Endodermal cell (in vitro differentiated cells): ENCODE measurements around the gene EFHD1. TPM values are rescaled to one million over a fixed set of nuclear protein-coding genes. Genes with fewer than 3 reads are reported as not detected.
A peak's percentile ranks its signal among the peaks of the same experiment; 100 is the strongest.

Experiments used
- DNase-seq: peaks from one replicate; pipeline ENCODE4 v3.0.0-alpha.2; 2017
- H3K27ac ChIP-seq: 2 replicates; pipeline ENCODE4 v1.5.1; 2013; ENCODE audit warnings: mild to moderate bottlenecking, low read depth, low read length, moderate library complexity
- H3K27me3 ChIP-seq: 2 replicates; pipeline ENCODE4 v1.6.1; 2013; ENCODE audit warnings: mild to moderate bottlenecking, low read length, moderate library complexity; ENCODE audit not compliant: insufficient read depth, control insufficient read depth, poor library complexity, severe bottlenecking
- H3K36me3 ChIP-seq: 2 replicates; pipeline ENCODE4 v1.7.0; 2013; ENCODE audit warnings: mild to moderate bottlenecking, low read length, moderate library complexity; ENCODE audit not compliant: control insufficient read depth, insufficient read depth
- H3K4me1 ChIP-seq: one replicate; pipeline ENCODE4 v1.7.0; 2013; ENCODE audit warnings: low read length; ENCODE audit not compliant: control insufficient read depth, insufficient read depth
- H3K4me3 ChIP-seq: 2 replicates; pipeline ENCODE4 v1.5.1; 2013; ENCODE audit warnings: mild to moderate bottlenecking, low read length, moderate library complexity
- H3K9ac ChIP-seq: 2 replicates; pipeline ENCODE4 v1.6.1; 2013; ENCODE audit warnings: mild to moderate bottlenecking, low read length, moderate library complexity; ENCODE audit not compliant: poor library complexity, severe bottlenecking; ENCODE audit errors: extremely low read depth
- H3K9me3 ChIP-seq: 2 replicates; pipeline ENCODE4 v1.6.1; 2013; ENCODE audit warnings: mild to moderate bottlenecking, low read length, moderate library complexity; ENCODE audit not compliant: control insufficient read depth
- H3K27ac Mint-ChIP-seq: 2 replicates; pipeline ENCODE4 v1.8.0; 2020; ENCODE audit warnings: mixed read lengths
- H3K27me3 Mint-ChIP-seq: 2 replicates; pipeline ENCODE4 v1.8.0; 2021; ENCODE audit warnings: mild to moderate bottlenecking, mixed read lengths; ENCODE audit not compliant: insufficient read depth
- H3K36me3 Mint-ChIP-seq: 2 replicates; pipeline ENCODE4 v1.8.0; 2020; ENCODE audit warnings: low read depth, mixed read lengths
- H3K4me1 Mint-ChIP-seq: 2 replicates; pipeline ENCODE4 v1.8.0; 2020; ENCODE audit warnings: mixed read lengths
- H3K4me3 Mint-ChIP-seq: 2 replicates; pipeline ENCODE4 v1.8.0; 2020; ENCODE audit warnings: mild to moderate bottlenecking, moderate library complexity, mixed read lengths
- H3K9me3 Mint-ChIP-seq: 2 replicates; pipeline ENCODE4 v1.8.0; 2020; ENCODE audit warnings: mild to moderate bottlenecking, mixed read lengths
- WGBS, 2 experiments: methylation state at CpG; one replicate each; pipeline versions ENCODE4 v1.1.5 to v1.1.7; 2013; ENCODE audit warnings: missing lambda C conversion rate in 2 of 2, mixed read lengths in 1 of 2; ENCODE audit not compliant: insufficient coverage in 1 of 2, insufficient read length in 1 of 2; 5-methylcytosine and 5-hydroxymethylcytosine counted together
- total RNA-seq, 2 donors: library from RNA; stranded (reverse); fragmentation: NEBNext Ultra II Directional in 1 of 2; extraction: Animal tissue kit (Norgen Biotek cat#: 25700) in 1 of 2; gene quantifications; 2 replicates in 1 of 2; 3 replicates in 1 of 2; pipeline ENCODE4 v1.2.1, GENCODE V29; 2021
- TF ChIP-seq, protein P1 (sequence below): fragments of 200-600 bp; sonication (generic); conservative IDR thresholded peaks from 2 replicates; pipeline ENCODE4 v1.5.0; 2021; ENCODE audit warnings: antibody characterized with exemption, mild to moderate bottlenecking

Gene EFHD1
- total RNA-seq, 2 donors from 2014 or later = 6.8 to 12.5 TPM

DNA sequence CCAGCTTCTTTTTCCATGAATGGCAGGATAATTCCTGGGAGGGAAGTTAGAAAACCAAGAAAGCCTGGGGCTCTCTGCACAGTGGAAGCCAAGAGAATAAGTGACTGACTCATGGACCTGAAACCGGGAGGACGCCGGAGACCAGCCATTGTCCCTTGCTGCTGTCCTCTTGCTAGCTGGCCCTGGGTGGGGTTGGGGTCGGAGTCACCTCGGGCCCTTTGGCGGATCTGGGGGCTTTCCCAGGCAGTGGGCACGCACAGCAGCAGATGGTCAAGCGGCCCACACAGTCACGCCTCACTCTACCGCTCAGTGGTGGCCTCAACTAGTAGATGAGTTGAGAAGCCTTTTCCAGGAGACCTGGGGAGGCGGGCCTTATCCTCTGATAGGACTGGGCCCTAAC is 15.6 kb downstream of the EFHD1 start:
- no peaks in the 10 kb centered on the region for H3K27me3 ChIP-seq
- Mint-ChIP-seq H3K4me3 (no peak overlapping the region), H3K4me1 (peaks cover 14% of the 10 kb centered on the region), H3K9me3 (no peaks in the 10 kb centered on the region), H3K36me3 (no peaks in the 10 kb centered on the region), H3K27me3 (no peaks in the 10 kb centered on the region), H3K27ac (no peak overlapping the region)
- no peak overlapping the region for H3K27ac ChIP-seq
- H3K4me3 ChIP-seq = no peak overlapping the region
- TF ChIP-seq, protein P1, sequence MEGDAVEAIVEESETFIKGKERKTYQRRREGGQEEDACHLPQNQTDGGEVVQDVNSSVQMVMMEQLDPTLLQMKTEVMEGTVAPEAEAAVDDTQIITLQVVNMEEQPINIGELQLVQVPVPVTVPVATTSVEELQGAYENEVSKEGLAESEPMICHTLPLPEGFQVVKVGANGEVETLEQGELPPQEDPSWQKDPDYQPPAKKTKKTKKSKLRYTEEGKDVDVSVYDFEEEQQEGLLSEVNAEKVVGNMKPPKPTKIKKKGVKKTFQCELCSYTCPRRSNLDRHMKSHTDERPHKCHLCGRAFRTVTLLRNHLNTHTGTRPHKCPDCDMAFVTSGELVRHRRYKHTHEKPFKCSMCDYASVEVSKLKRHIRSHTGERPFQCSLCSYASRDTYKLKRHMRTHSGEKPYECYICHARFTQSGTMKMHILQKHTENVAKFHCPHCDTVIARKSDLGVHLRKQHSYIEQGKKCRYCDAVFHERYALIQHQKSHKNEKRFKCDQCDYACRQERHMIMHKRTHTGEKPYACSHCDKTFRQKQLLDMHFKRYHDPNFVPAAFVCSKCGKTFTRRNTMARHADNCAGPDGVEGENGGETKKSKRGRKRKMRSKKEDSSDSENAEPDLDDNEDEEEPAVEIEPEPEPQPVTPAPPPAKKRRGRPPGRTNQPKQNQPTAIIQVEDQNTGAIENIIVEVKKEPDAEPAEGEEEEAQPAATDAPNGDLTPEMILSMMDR = no peak
- no peak overlapping the region for H3K9ac ChIP-seq
- WGBS, 2 experiments = 92 to 95% methylated on average over 8 to 11 of the region's 11 CpGs
- H3K9me3 ChIP-seq = no peaks in the 10 kb centered on the region
- DNase-seq = no peak
- H3K4me1 ChIP-seq = no peaks in the 10 kb centered on the region
- H3K36me3 ChIP-seq = no peaks in the 10 kb centered on the region

DNA sequence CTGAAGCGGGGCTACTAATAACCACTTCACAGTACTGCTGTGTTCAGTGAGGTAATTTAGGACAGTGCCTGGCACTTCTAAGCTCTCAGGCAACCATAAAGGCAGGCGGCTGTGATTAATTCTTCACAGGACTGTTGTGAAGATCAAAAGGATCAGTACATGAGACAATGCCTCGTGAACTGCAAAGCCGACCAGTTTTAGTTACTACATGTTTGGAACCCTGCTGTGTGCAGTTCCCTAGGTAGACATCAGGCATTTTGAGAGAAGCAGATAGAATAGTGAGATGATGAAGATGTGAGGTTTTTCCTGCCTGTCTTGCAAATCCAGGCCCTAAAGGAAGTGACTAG is 19.1 kb downstream of the EFHD1 start:
- Histone ChIP-seq H3K27ac (peak overlapping the region; percentile 82), H3K9ac (no peak overlapping the region), H3K4me1 (no peaks in the 10 kb centered on the region), H3K4me3 (no peak overlapping the region), H3K36me3 (no peaks in the 10 kb centered on the region), H3K9me3 (no peaks in the 10 kb centered on the region), H3K27me3 (no peaks in the 10 kb centered on the region)
- H3K36me3 Mint-ChIP-seq = no peaks in the 10 kb centered on the region
- peaks cover 3% of the 10 kb centered on the region for H3K27me3 Mint-ChIP-seq
- 45 to 75% methylated on average over 4 of the region's 4 CpGs for WGBS, 2 experiments
- H3K9me3 Mint-ChIP-seq = no peaks in the 10 kb centered on the region
- TF ChIP-seq, protein P1 = no peak
- no peak overlapping the region for H3K27ac Mint-ChIP-seq
- H3K4me1 Mint-ChIP-seq = peaks cover 14% of the 10 kb centered on the region
- no peak for DNase-seq
- H3K4me3 Mint-ChIP-seq = no peak overlapping the region

DNA sequence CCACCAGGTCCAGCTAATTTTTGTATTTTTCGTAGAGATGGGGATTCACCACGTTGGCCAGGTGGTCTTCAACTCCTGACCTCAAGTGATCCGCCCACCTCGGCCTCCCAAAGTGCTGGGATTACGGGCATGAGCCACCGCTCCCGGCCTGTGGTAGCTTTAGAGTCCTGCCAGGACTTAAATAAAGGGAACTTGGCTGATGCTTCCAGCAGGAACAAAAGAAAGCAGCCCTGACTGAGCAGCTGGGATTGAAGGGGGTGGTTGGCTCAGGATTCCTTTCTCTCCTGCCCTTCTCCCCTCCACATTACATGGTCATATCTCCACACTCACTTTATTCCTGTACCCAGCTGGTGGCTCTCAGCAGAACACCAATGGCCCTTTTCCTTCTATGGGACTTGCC is 20.0 kb downstream of the EFHD1 start:
- no peak for DNase-seq
- no peaks in the 10 kb centered on the region for H3K27me3 ChIP-seq
- Mint-ChIP-seq H3K36me3 (no peaks in the 10 kb centered on the region), H3K27ac (no peak overlapping the region), H3K27me3 (peaks cover 3% of the 10 kb centered on the region), H3K4me3 (no peak overlapping the region), H3K9me3 (no peaks in the 10 kb centered on the region), H3K4me1 (peaks cover 14% of the 10 kb centered on the region)
- H3K27ac ChIP-seq = no peak overlapping the region
- TF ChIP-seq, protein P1 = no peak
- H3K36me3 ChIP-seq = no peaks in the 10 kb centered on the region
- no peaks in the 10 kb centered on the region for H3K9me3 ChIP-seq
- no peak overlapping the region for H3K4me3 ChIP-seq
- no peaks in the 10 kb centered on the region for H3K4me1 ChIP-seq
- no peak overlapping the region for H3K9ac ChIP-seq
- 92 to 93% methylated on average over 4 to 7 of the region's 7 CpGs for WGBS, 2 experiments
